Measurements from ENCODE around the gene SCAMP2. TPM values are rescaled to one million over a fixed set of nuclear protein-coding genes. Genes with fewer than 3 reads are reported as not detected.

The SCAMP2 gene
- total RNA-seq, 5 donors from 2014 or later (not counting 1 experiment from before 2014, with no cell fraction given), result 76.8 to 141 (median 134) TPM

- CTCF ChIA-PET, result no interaction called here
- peaks cover 39% of the 10 kb centered on the region for H3K36me3 Mint-ChIP-seq
- WGBS (ENCODE audit: insufficient coverage), result 86% methylated on average over 1 of the region's 3 CpGs
Observed at GRCh38 chr15:74847432-74847831, 25.7 kb downstream of the SCAMP2 start.

GRCh38 chr15:74845581-74845980 lies 27.6 kb downstream of the SCAMP2 start:
- WGBS (ENCODE audit: insufficient coverage), result 45% methylated on average over 2 of the region's 4 CpGs
- Histone ChIP-seq H3K27ac (ENCODE audit: low read length) (peak overlapping the region; percentile 71), H3K36me3 (ENCODE audit: control insufficient read depth in 2 of 2, extremely low read depth in 1 of 2, insufficient read depth in 1 of 2, low read length in 1 of 2) (peaks cover 10 to 37% of the 10 kb centered on the region in 2 donors), H3K27me3 (replicated peaks in 1 of 2; ENCODE audit: control insufficient read depth in 2 of 2, extremely low read depth in 1 of 2, insufficient read depth in 2 of 2, low read length in 1 of 2) (no peaks in the 10 kb centered on the region), H3K4me3 (ENCODE audit: control insufficient read depth in 1 of 2, extremely low read depth in 1 of 2, low read length in 1 of 2) (peak overlapping the region in 1 of 2 donors; percentile 8), H3K4me1 (ENCODE audit: control insufficient read depth in 1 of 2, extremely low read depth in 1 of 2, insufficient read depth in 2 of 2, low read length in 2 of 2) (peaks cover 28 to 58% of the 10 kb centered on the region in 2 experiments), H3K9me3 (no peaks in the 10 kb centered on the region)
- Mint-ChIP-seq H3K4me1 (peaks cover 48 to 58% (median 54%) of the 10 kb centered on the region in 3 donors), H3K36me3 (peaks cover 27% of the 10 kb centered on the region), H3K27ac (peak overlapping the region; percentile 96 to 97), H3K27me3 (no peaks in the 10 kb centered on the region), H3K4me3 (peak overlapping the region; percentile 34 to 86 (median 64)), H3K9me3 (no peaks in the 10 kb centered on the region)
- DNase-seq (peak in 7 of 35 experiments; percentile 5 to 51 (median 13)), ATAC-seq (replicated peaks in 1 of 4) (peak in 3 of 4 experiments; percentile 2 to 21 (median 19))
- CTCF ChIA-PET, result interaction anchor here in 1 of 2 donors (2.8 kb wide), 1 partner anchor 56 kb away, joined by 18 read pairs; no protein-coding TSS in a partner anchor
- POLR2A ChIA-PET, result interaction anchor here in 1 of 2 donors (0.5 kb wide), 1 partner anchor 19 kb away, joined by 5 read pairs; no protein-coding TSS in a partner anchor

More at GRCh38 chr15:74847432-74847831, 25.7 kb downstream of the SCAMP2 start:
- Histone ChIP-seq H3K36me3 (ENCODE audit: control insufficient read depth in 2 of 2, extremely low read depth in 1 of 2, insufficient read depth in 1 of 2, low read length in 1 of 2) (peaks cover 12 to 51% of the 10 kb centered on the region in 2 donors), H3K4me1 (ENCODE audit: control insufficient read depth in 1 of 2, extremely low read depth in 1 of 2, insufficient read depth in 2 of 2, low read length in 2 of 2) (peaks cover 24 to 40% of the 10 kb centered on the region in 2 experiments), H3K27me3 (replicated peaks in 1 of 2; ENCODE audit: control insufficient read depth in 2 of 2, extremely low read depth in 1 of 2, insufficient read depth in 2 of 2, low read length in 1 of 2) (no peaks in the 10 kb centered on the region), H3K9me3 (no peaks in the 10 kb centered on the region), H3K27ac (ENCODE audit: low read length) (no peak overlapping the region), H3K4me3 (ENCODE audit: control insufficient read depth in 1 of 2, extremely low read depth in 1 of 2, low read length in 1 of 2) (no peak overlapping the region)
- H3K4me3 Mint-ChIP-seq, result no peak overlapping the region
- POLR2A ChIA-PET, result interaction anchor here in 1 of 2 donors (0.6 to 0.8 kb wide), 2 partner anchors 18 to 1114 kb away, joined by 3 to 4 read pairs; no protein-coding TSS in a partner anchor
- peaks cover 31 to 40% (median 36%) of the 10 kb centered on the region in 3 donors for H3K4me1 Mint-ChIP-seq
- ATAC-seq (replicated peaks in 1 of 4), result no peak
- no peak for DNase-seq
- no peaks in the 10 kb centered on the region for H3K9me3 Mint-ChIP-seq
- H3K27ac Mint-ChIP-seq, result peak overlapping the region; percentile 71 to 73
- no peaks in the 10 kb centered on the region for H3K27me3 Mint-ChIP-seq

- WGBS (ENCODE audit: insufficient coverage), result 0% methylated on average over 1 of the region's 5 CpGs
- peak; percentile 38 to 70 (median 66) for ATAC-seq (replicated peaks in 1 of 4)
- Histone ChIP-seq H3K9me3 (no peaks in the 10 kb centered on the region), H3K27me3 (replicated peaks in 1 of 2; ENCODE audit: control insufficient read depth in 2 of 2, extremely low read depth in 1 of 2, insufficient read depth in 2 of 2, low read length in 1 of 2) (no peaks in the 10 kb centered on the region), H3K27ac (ENCODE audit: low read length) (peak overlapping the region; percentile 71), H3K36me3 (ENCODE audit: control insufficient read depth in 2 of 2, extremely low read depth in 1 of 2, insufficient read depth in 1 of 2, low read length in 1 of 2) (peaks cover 14 to 37% of the 10 kb centered on the region in 2 donors), H3K4me1 (ENCODE audit: control insufficient read depth in 1 of 2, extremely low read depth in 1 of 2, insufficient read depth in 2 of 2, low read length in 2 of 2) (peaks cover 28 to 62% of the 10 kb centered on the region in 2 experiments), H3K4me3 (ENCODE audit: control insufficient read depth in 1 of 2, extremely low read depth in 1 of 2, low read length in 1 of 2) (peak overlapping the region; percentile 8 to 25)
- H3K4me1 Mint-ChIP-seq, result peaks cover 48 to 62% (median 54%) of the 10 kb centered on the region in 3 donors
- H3K4me3 Mint-ChIP-seq, result peak overlapping the region; percentile 34 to 86 (median 64)
- DNase-seq, result peak in 32 of 35 experiments; percentile 28 to 73 (median 46)
- CTCF ChIA-PET, result interaction anchor here in 1 of 2 donors (0.5 to 2.8 kb wide), 4 partner anchors 26 to 57 kb away, joined by 3 to 18 read pairs (median 4); partner anchors contain the start of gene SCAMP2
- peak overlapping the region; percentile 96 to 97 for H3K27ac Mint-ChIP-seq
- no peaks in the 10 kb centered on the region for H3K9me3 Mint-ChIP-seq
- POLR2A ChIA-PET, result no interaction called here
- H3K27me3 Mint-ChIP-seq, result no peaks in the 10 kb centered on the region
- peaks cover 27% of the 10 kb centered on the region for H3K36me3 Mint-ChIP-seq
Observed at GRCh38 chr15:74845208-74845568, 28.0 kb downstream of the SCAMP2 start.

- H3K4me3 Mint-ChIP-seq, result peak overlapping the region; percentile 34 to 86 (median 80)
- Histone ChIP-seq H3K4me3 (ENCODE audit: control insufficient read depth in 1 of 2, extremely low read depth in 1 of 2, low read length in 1 of 2) (peak overlapping the region; percentile 8 to 25), H3K27ac (ENCODE audit: low read length) (peak overlapping the region; percentile 71), H3K36me3 (ENCODE audit: control insufficient read depth in 2 of 2, extremely low read depth in 1 of 2, insufficient read depth in 1 of 2, low read length in 1 of 2) (peaks cover 15 to 35% of the 10 kb centered on the region in 2 donors), H3K4me1 (ENCODE audit: control insufficient read depth in 1 of 2, extremely low read depth in 1 of 2, insufficient read depth in 2 of 2, low read length in 2 of 2) (peaks cover 28 to 66% of the 10 kb centered on the region in 2 experiments), H3K9me3 (no peaks in the 10 kb centered on the region), H3K27me3 (replicated peaks in 1 of 2; ENCODE audit: control insufficient read depth in 2 of 2, extremely low read depth in 1 of 2, insufficient read depth in 2 of 2, low read length in 1 of 2) (no peaks in the 10 kb centered on the region)
- H3K9me3 Mint-ChIP-seq, result no peaks in the 10 kb centered on the region
- H3K36me3 Mint-ChIP-seq, result peaks cover 24% of the 10 kb centered on the region
- ATAC-seq (replicated peaks in 1 of 4) (peak in 2 of 4 experiments; percentile 4 to 5), DNase-seq (peak in 3 of 35 experiments; percentile 13 to 24 (median 17))
- ChIA-PET POLR2A (no interaction called here), CTCF (interaction anchor here (0.5 to 2.8 kb wide), 6 partner anchors 26 to 112 kb away, joined by 3 to 18 read pairs (median 4); partner anchors contain the start of genes RPP25 (in 1 of the 2) and SCAMP2 (in 1 of the 2))
- H3K27ac Mint-ChIP-seq, result peak overlapping the region; percentile 96 to 97
- H3K27me3 Mint-ChIP-seq, result no peaks in the 10 kb centered on the region
- 57% methylated on average over 6 of the region's 12 CpGs for WGBS (ENCODE audit: insufficient coverage)
- H3K4me1 Mint-ChIP-seq, result peaks cover 48 to 64% (median 54%) of the 10 kb centered on the region in 3 donors
Observed at GRCh38 chr15:74844319-74845207, 28.6 kb downstream of the SCAMP2 start.

- no peaks in the 10 kb centered on the region for H3K9me3 ChIP-seq
- H3K36me3 ChIP-seq (ENCODE audit: control insufficient read depth in 2 of 2, extremely low read depth in 1 of 2, insufficient read depth in 1 of 2, low read length in 1 of 2), result peaks cover 18 to 37% of the 10 kb centered on the region in 2 donors
- H3K36me3 Mint-ChIP-seq, result peaks cover 24% of the 10 kb centered on the region
- no peaks in the 10 kb centered on the region for H3K9me3 Mint-ChIP-seq
- CTCF ChIA-PET, result interaction anchor here (0.6 to 2.8 kb wide), 4 partner anchors 50 to 113 kb away, joined by 3 to 18 read pairs (median 6); partner anchors contain the start of genes FAM219B (in 1 of the 2) and RPP25 (in 1 of the 2)
- H3K27ac ChIP-seq (ENCODE audit: low read length), result peak overlapping the region; percentile 71
- no peaks in the 10 kb centered on the region for H3K27me3 Mint-ChIP-seq
- H3K27me3 ChIP-seq (replicated peaks in 1 of 2; ENCODE audit: control insufficient read depth in 2 of 2, extremely low read depth in 1 of 2, insufficient read depth in 2 of 2, low read length in 1 of 2), result no peaks in the 10 kb centered on the region
- POLR2A ChIA-PET, result no interaction called here
- peaks cover 48 to 64% (median 54%) of the 10 kb centered on the region in 3 donors for H3K4me1 Mint-ChIP-seq
- H3K4me3 Mint-ChIP-seq, result peak overlapping the region; percentile 75 to 86 (median 80)
- ATAC-seq (replicated peaks in 1 of 4) (no peak), DNase-seq (peak in 1 of 35 experiments; percentile 24)
- H3K4me3 ChIP-seq (ENCODE audit: control insufficient read depth in 1 of 2, extremely low read depth in 1 of 2, low read length in 1 of 2), result peak overlapping the region in 1 of 2 donors; percentile 45
- peak overlapping the region; percentile 96 to 97 for H3K27ac Mint-ChIP-seq
- peaks cover 28 to 66% of the 10 kb centered on the region in 2 experiments for H3K4me1 ChIP-seq (ENCODE audit: control insufficient read depth in 1 of 2, extremely low read depth in 1 of 2, insufficient read depth in 2 of 2, low read length in 2 of 2)
- no CpG with 5 or more reads among the region's 12 CpGs for WGBS (ENCODE audit: insufficient coverage)
Observed at GRCh38 chr15:74843891-74844299, 29.3 kb downstream of the SCAMP2 start.
